ENCODE measurements around the gene KRTAP10-12. TPM values are rescaled to one million over a fixed set of nuclear protein-coding genes. Genes with fewer than 3 reads are reported as not detected.
A peak's percentile ranks its signal among the peaks of the same experiment; 100 is the strongest.

KRTAP10-12 gene
- total RNA-seq, 1 donor from 2014 or later: not detected

GRCh38 chr21:44666401-44667320 is 30.3 kb upstream of the KRTAP10-12 start, which contains the start of gene KRTAP12-2:
Gene KRTAP12-2, minus strand, starts transcription at chr21:44666927. Its CDS starts 41 bp downstream, at chr21:44666886.
- Mint-ChIP-seq H3K4me3 (no peak within 1 kb of the TSS), H3K36me3 (no peaks in the 10 kb centered on the region), H3K27me3 (peaks cover 4% of the 10 kb centered on the region), H3K27ac (no peak within 1 kb of the TSS), H3K9me3 (peaks cover 4% of the 10 kb centered on the region), H3K4me1 (ENCODE audit: unreplicated experiment) (no peaks in the 10 kb centered on the region)
- DNase-seq (ENCODE audit: extremely low spot score, unreplicated experiment): no peak
- TF ChIP-seq CTCF (conservative IDR thresholded peaks at IDR 0.05): no peak

GRCh38 chr21:44667612-44668011 is 29.4 kb upstream of the KRTAP10-12 start:
- no peak overlapping the region for H3K27ac Mint-ChIP-seq
- H3K4me3 Mint-ChIP-seq: no peak overlapping the region
- TF ChIP-seq CTCF (conservative IDR thresholded peaks at IDR 0.05): no peak
- peaks cover 4% of the 10 kb centered on the region for H3K9me3 Mint-ChIP-seq
- H3K4me1 Mint-ChIP-seq (ENCODE audit: unreplicated experiment): no peaks in the 10 kb centered on the region
- peaks cover 4% of the 10 kb centered on the region for H3K27me3 Mint-ChIP-seq
- no peaks in the 10 kb centered on the region for H3K36me3 Mint-ChIP-seq
- DNase-seq (ENCODE audit: extremely low spot score, unreplicated experiment): no peak

GRCh38 chr21:44670642-44671432 is 26.1 kb upstream of the KRTAP10-12 start:
- H3K36me3 Mint-ChIP-seq: no peaks in the 10 kb centered on the region
- DNase-seq (ENCODE audit: extremely low spot score, unreplicated experiment): peak; percentile 48
- H3K9me3 Mint-ChIP-seq: peaks cover 10% of the 10 kb centered on the region
- H3K27ac Mint-ChIP-seq: no peak overlapping the region
- no peaks in the 10 kb centered on the region for H3K4me1 Mint-ChIP-seq (ENCODE audit: unreplicated experiment)
- peaks cover 24% of the 10 kb centered on the region for H3K27me3 Mint-ChIP-seq
- TF ChIP-seq CTCF (conservative IDR thresholded peaks at IDR 0.05): no peak
- H3K4me3 Mint-ChIP-seq: no peak overlapping the region

- no peak overlapping the region for H3K27ac Mint-ChIP-seq
- H3K4me1 Mint-ChIP-seq (ENCODE audit: unreplicated experiment): no peaks in the 10 kb centered on the region
- no peak for DNase-seq (ENCODE audit: extremely low spot score, unreplicated experiment)
- no peak overlapping the region for H3K4me3 Mint-ChIP-seq
- peaks cover 32% of the 10 kb centered on the region for H3K27me3 Mint-ChIP-seq
- TF ChIP-seq CTCF (conservative IDR thresholded peaks at IDR 0.05): no peak
- H3K9me3 Mint-ChIP-seq: peaks cover 10% of the 10 kb centered on the region
- no peaks in the 10 kb centered on the region for H3K36me3 Mint-ChIP-seq
Observed at GRCh38 chr21:44671911-44672310, 25.1 kb upstream of the KRTAP10-12 start.

- TF ChIP-seq CTCF (conservative IDR thresholded peaks at IDR 0.05): no peak
- peaks cover 54% of the 10 kb centered on the region for H3K27me3 Mint-ChIP-seq
- H3K4me1 Mint-ChIP-seq (ENCODE audit: unreplicated experiment): no peaks in the 10 kb centered on the region
- DNase-seq (ENCODE audit: extremely low spot score, unreplicated experiment): no peak
- H3K9me3 Mint-ChIP-seq: peaks cover 3% of the 10 kb centered on the region
- H3K4me3 Mint-ChIP-seq: no peak overlapping the region
- H3K27ac Mint-ChIP-seq: no peak overlapping the region
- H3K36me3 Mint-ChIP-seq: no peaks in the 10 kb centered on the region
Observed at GRCh38 chr21:44677881-44678280, 19.1 kb upstream of the KRTAP10-12 start.

All from type B pancreatic cell (in vitro differentiated cells).